Suprapubic skin (tissue), 4 donors: ENCODE data around the gene TMEM184B. TPM values are rescaled to one million over a fixed set of nuclear protein-coding genes. Genes with fewer than 3 reads are reported as not detected.

Experiments used
- DNase-seq, 2 donors: peaks; one replicate each; pipeline ENCODE4 v3.0.0-alpha.2; 2019; ENCODE audit warnings: low spot score in 2 of 2
- H3K27ac ChIP-seq: fragments of 200-600 bp; sonication (generic); one replicate; pipeline ENCODE4 v1.5.1; 2019
- H3K27me3 ChIP-seq: fragments of 200-600 bp; sonication (generic); one replicate; pipeline ENCODE4 v1.5.1; 2019
- H3K36me3 ChIP-seq: fragments of 200-600 bp; sonication (generic); one replicate; pipeline ENCODE4 v1.5.1; 2019
- H3K4me1 ChIP-seq: fragments of 200-600 bp; sonication (generic); one replicate; pipeline ENCODE4 v1.5.1; 2019
- H3K4me3 ChIP-seq: fragments of 200-600 bp; sonication (generic); one replicate; pipeline ENCODE4 v1.5.1; 2019; ENCODE audit warnings: mild to moderate bottlenecking
- H3K9me3 ChIP-seq: fragments of 200-600 bp; sonication (generic); one replicate; pipeline ENCODE4 v1.5.1; 2019
- CTCF ChIP-seq, 2 donors: fragments of 200-600 bp in 1 of 2; fragments of 450-650 bp in 1 of 2; sonication (generic) in 1 of 2; IDR thresholded peaks; one replicate each; pipeline ENCODE4 v1.5.1; 2016 to 2019; ENCODE audit warnings: antibody characterized with exemption in 2 of 2, mild to moderate bottlenecking in 1 of 2, moderate library complexity in 1 of 2
- EP300 ChIP-seq: sonication (generic); formaldehyde crosslinking; IDR thresholded peaks from one replicate; pipeline ENCODE4 v1.6.1; 2017; ENCODE audit warnings: antibody characterized with exemption
- POLR2A ChIP-seq, 2 donors: fragments of 450-650 bp; IDR thresholded peaks; one replicate each; pipeline ENCODE4 v1.6.1; 2017; ENCODE audit warnings: antibody characterized with exemption in 2 of 2, mild to moderate bottlenecking in 2 of 2, moderate library complexity in 2 of 2
- POLR2AphosphoS5 ChIP-seq, 3 donors: sonication (generic); formaldehyde crosslinking; IDR thresholded peaks; one replicate each; pipeline ENCODE4 v1.6.1; 2017; ENCODE audit warnings: antibody characterized with exemption in 3 of 3
- WGBS: methylation state at CpG from one replicate; pipeline ENCODE4 v1.1.5; 2018; 5-methylcytosine and 5-hydroxymethylcytosine counted together
- total RNA-seq, 4 donors: library from RNA; depleted of rRNA; stranded (reverse); fragments of >200 nt; gene quantifications; one replicate each; pipeline ENCODE4 v1.1.0, GENCODE V29; 2016

TMEM184B gene
- total RNA-seq, 4 donors from 2014 or later: 41.5 to 54.9 (median 46.0) TPM

- H3K4me3 ChIP-seq: no peak overlapping the region
- H3K27ac ChIP-seq: no peak overlapping the region
- DNase-seq: no peak
- WGBS: 80% methylated on average over 15 of the region's 19 CpGs
- peaks cover 39% of the 10 kb centered on the region for H3K4me1 ChIP-seq
- peaks cover 41% of the 10 kb centered on the region for H3K36me3 ChIP-seq
- no peaks in the 10 kb centered on the region for H3K27me3 ChIP-seq
- TF ChIP-seq EP300 (no peak), POLR2AphosphoS5 (IDR thresholded peaks at IDR 0.05) (no peak), POLR2A (IDR thresholded peaks at IDR 0.05) (no peak), CTCF (IDR thresholded peaks at IDR 0.05) (no peak)
- H3K9me3 ChIP-seq: no peaks in the 10 kb centered on the region
These were observed 26.7 kb downstream of the TMEM184B start for GRCh38 chr22:38246046-38246658.

- no peak overlapping the region for H3K27ac ChIP-seq
- TF ChIP-seq CTCF (IDR thresholded peaks at IDR 0.05) (no peak), POLR2A (IDR thresholded peaks at IDR 0.05) (no peak), EP300 (no peak), POLR2AphosphoS5 (IDR thresholded peaks at IDR 0.05) (no peak)
- H3K9me3 ChIP-seq: no peaks in the 10 kb centered on the region
- no peak overlapping the region for H3K4me3 ChIP-seq
- 69% methylated on average over 4 of the region's 4 CpGs for WGBS
- H3K4me1 ChIP-seq: peaks cover 52% of the 10 kb centered on the region
- H3K27me3 ChIP-seq: no peaks in the 10 kb centered on the region
- peaks cover 41% of the 10 kb centered on the region for H3K36me3 ChIP-seq
- no peak for DNase-seq
These were observed 28.7 kb downstream of the TMEM184B start for GRCh38 chr22:38244106-38244505.

- Histone ChIP-seq H3K9me3 (no peaks in the 10 kb centered on the region), H3K36me3 (peaks cover 41% of the 10 kb centered on the region), H3K27me3 (no peaks in the 10 kb centered on the region), H3K4me3 (no peak overlapping the region), H3K27ac (peak overlapping the region; percentile 14), H3K4me1 (peaks cover 60% of the 10 kb centered on the region)
- DNase-seq: no peak
- TF ChIP-seq POLR2AphosphoS5 (IDR thresholded peaks at IDR 0.05): no peak
- TF ChIP-seq EP300: no peak
- TF ChIP-seq CTCF (IDR thresholded peaks at IDR 0.05): no peak
- TF ChIP-seq POLR2A (IDR thresholded peaks at IDR 0.05): no peak
- 52% methylated on average over 16 of the region's 20 CpGs for whole genome bisulfite sequencing
These were observed 29.6 kb downstream of the TMEM184B start for GRCh38 chr22:38243007-38243765.

- no peak for TF ChIP-seq POLR2AphosphoS5 (IDR thresholded peaks at IDR 0.05)
- no peak for TF ChIP-seq POLR2A (IDR thresholded peaks at IDR 0.05)
- no peak for TF ChIP-seq EP300
- TF ChIP-seq CTCF (IDR thresholded peaks at IDR 0.05): no peak
- Histone ChIP-seq H3K4me1 (peaks cover 58% of the 10 kb centered on the region), H3K27me3 (no peaks in the 10 kb centered on the region), H3K27ac (no peak overlapping the region), H3K36me3 (peaks cover 26% of the 10 kb centered on the region), H3K4me3 (no peak overlapping the region), H3K9me3 (no peaks in the 10 kb centered on the region)
- no peak for DNase-seq
- WGBS: 29% methylated on average over 6 of the region's 6 CpGs
These were observed 32.0 kb downstream of the TMEM184B start for GRCh38 chr22:38240734-38241252.

GRCh38 chr22:38239101-38239761 lies 33.6 kb downstream of the TMEM184B start:
- no peaks in the 10 kb centered on the region for H3K27me3 ChIP-seq
- H3K36me3 ChIP-seq: peaks cover 22% of the 10 kb centered on the region
- H3K9me3 ChIP-seq: no peaks in the 10 kb centered on the region
- no peak overlapping the region for H3K4me3 ChIP-seq
- peaks cover 61% of the 10 kb centered on the region for H3K4me1 ChIP-seq
- peak overlapping the region; percentile 80 for H3K27ac ChIP-seq
- DNase-seq: no peak
- WGBS: 50% methylated on average over 14 of the region's 14 CpGs
- TF ChIP-seq POLR2A (IDR thresholded peaks at IDR 0.05) (no peak), CTCF (IDR thresholded peaks at IDR 0.05) (no peak), POLR2AphosphoS5 (IDR thresholded peaks at IDR 0.05) (no peak), EP300 (no peak)
